Brain microvascular endothelial cell (primary cell): ENCODE data around the gene TMEM41B.
"Not testable (repeated sequence)": the region's sequence is repeated elsewhere in the genome, so short reads cannot be mapped to it uniquely, and the experiment has no call there.

Source experiments
- DNase-seq: peaks from one replicate; pipeline ENCODE4 v3.0.0-alpha.2; 2020
- H3K27ac ChIP-seq: fragments of 250-450 bp; sonication (Bioruptor Pico); 2 replicates; pipeline ENCODE4 v1.5.1; 2020; ENCODE audit warnings: mild to moderate bottlenecking, moderate library complexity
- H3K27me3 ChIP-seq: fragments of 250-450 bp; sonication (Bioruptor Pico); replicated peaks from 2 replicates; pipeline ENCODE4 v1.5.1; 2020; ENCODE audit warnings: mild to moderate bottlenecking
- H3K36me3 ChIP-seq: fragments of 250-450 bp; sonication (Bioruptor Pico); replicated peaks from 2 replicates; pipeline ENCODE4 v1.5.1; 2020; ENCODE audit warnings: mild to moderate bottlenecking
- H3K4me3 ChIP-seq: 2 replicates; pipeline ENCODE4 v1.5.1; 2011; ENCODE audit warnings: low read depth, mild to moderate bottlenecking, control low read depth, low read length, moderate library complexity
- CTCF ChIP-seq: IDR thresholded peaks from 2 replicates; pipeline ENCODE4 v1.5.1; 2011; ENCODE audit warnings: low read depth, mild to moderate bottlenecking, moderate library complexity, low read length, control low read depth, inconsistent platforms; ENCODE audit errors: missing control alignments
- in situ Hi-C: cut with HindIII; loops from 2 replicates; pipeline ENCODE4 v1.10.0; 2017; ENCODE audit warnings: low sequenced_read_pairs, low pct_ligation_motif_present

TMEM41B gene

DNA sequence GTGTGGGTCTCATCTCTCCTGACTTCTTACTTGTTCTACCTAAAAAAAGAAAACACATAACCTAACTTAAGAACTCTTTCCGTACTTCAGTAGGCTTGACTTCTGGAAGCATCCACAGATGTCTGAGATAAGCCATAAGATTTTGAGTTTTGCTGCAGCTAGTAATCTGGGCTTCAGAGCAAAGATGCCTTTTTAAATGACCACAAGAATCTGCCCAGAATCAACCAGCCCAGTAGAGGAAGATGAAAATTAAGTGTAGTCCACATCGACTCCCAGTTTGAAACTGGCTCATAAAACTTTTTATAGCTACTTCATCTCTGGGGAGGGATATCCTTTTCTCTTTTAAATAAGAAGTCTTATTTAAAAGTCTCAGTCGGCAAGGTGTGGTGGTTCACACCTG lies 60.0 kb downstream of the TMEM41B start:
- H3K4me3 ChIP-seq: no peak overlapping the region
- no peak overlapping the region for H3K27ac ChIP-seq
- no peaks in the 10 kb centered on the region for H3K36me3 ChIP-seq
- no peak for TF ChIP-seq CTCF
- in situ Hi-C loops: no loop called here
- H3K27me3 ChIP-seq: no peaks in the 10 kb centered on the region
- no peak for DNase-seq

DNA sequence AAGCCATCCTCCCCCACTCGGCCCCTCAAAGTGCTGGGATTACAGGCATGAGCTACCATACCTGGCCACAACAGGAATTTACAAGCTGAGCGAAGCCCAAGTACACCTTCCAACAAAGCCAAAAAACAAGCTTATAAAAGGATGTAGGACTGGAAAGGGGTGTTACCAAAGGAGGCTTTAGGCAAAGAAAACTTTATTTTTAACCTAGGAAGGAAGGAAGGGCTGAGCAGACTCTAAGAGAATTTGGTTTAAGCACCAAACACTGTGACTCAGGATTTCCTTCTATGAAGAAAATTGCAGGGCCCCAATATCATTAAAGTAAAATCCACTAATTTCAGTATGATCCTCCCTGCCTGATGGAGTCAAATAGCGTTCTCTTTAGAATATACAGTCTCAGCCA lies 61.3 kb downstream of the TMEM41B start:
- Histone ChIP-seq H3K36me3 (no peaks in the 10 kb centered on the region), H3K27ac (no peak overlapping the region), H3K4me3 (no peak overlapping the region), H3K27me3 (no peaks in the 10 kb centered on the region)
- TF ChIP-seq CTCF: no peak
- in situ Hi-C loops: no loop called here
- DNase-seq: no peak

DNA sequence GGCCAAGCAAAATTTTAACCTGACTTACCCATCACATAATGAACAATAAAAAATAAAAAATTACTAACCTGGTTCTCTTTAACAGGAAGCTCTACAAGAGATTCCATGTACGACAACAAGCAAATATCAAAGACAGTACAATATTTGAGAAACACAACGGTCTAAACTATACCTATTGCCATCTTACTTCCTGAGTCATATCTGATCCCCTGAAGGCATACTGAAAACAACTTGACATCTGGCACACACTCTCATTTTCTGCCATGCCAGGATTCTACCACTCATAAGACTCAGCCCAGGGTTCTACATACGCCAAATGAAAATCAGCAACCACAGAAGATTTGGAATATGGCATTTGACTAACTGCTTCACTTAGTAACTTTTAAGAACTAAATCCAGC lies 63.1 kb downstream of the TMEM41B start:
- in situ Hi-C loops: no loop called here
- H3K27ac ChIP-seq: no peak overlapping the region
- TF ChIP-seq CTCF: no peak
- H3K27me3 ChIP-seq: no peaks in the 10 kb centered on the region
- no peak for DNase-seq
- H3K4me3 ChIP-seq: no peak overlapping the region
- H3K36me3 ChIP-seq: no peaks in the 10 kb centered on the region

- H3K4me3 ChIP-seq: no peak overlapping the region
- H3K27me3 ChIP-seq: no peaks in the 10 kb centered on the region
- no peak for DNase-seq
- no peak overlapping the region for H3K27ac ChIP-seq
- TF ChIP-seq CTCF: no peak
- no peaks in the 10 kb centered on the region for H3K36me3 ChIP-seq
- in situ Hi-C loops: no loop called here
Observed at GRCh38 chr11:9250139-9250582, 64.2 kb downstream of the TMEM41B start.

GRCh38 chr11:9249252-9249651 lies 65.1 kb downstream of the TMEM41B start:
- TF ChIP-seq CTCF: no peak
- Histone ChIP-seq H3K4me3 (no peak overlapping the region), H3K27ac (no peak overlapping the region), H3K36me3 (no peaks in the 10 kb centered on the region), H3K27me3 (no peaks in the 10 kb centered on the region)
- DNase-seq: no peak
- in situ Hi-C loops: no loop called here

- Histone ChIP-seq H3K27me3 (no peaks in the 10 kb centered on the region), H3K36me3 (no peaks in the 10 kb centered on the region), H3K4me3 (no peak overlapping the region), H3K27ac (no peak overlapping the region)
- DNase-seq: no peak
- TF ChIP-seq CTCF: no peak
- in situ Hi-C loops: no loop called here
Observed at GRCh38 chr11:9247863-9248262, 66.5 kb downstream of the TMEM41B start.

DNA sequence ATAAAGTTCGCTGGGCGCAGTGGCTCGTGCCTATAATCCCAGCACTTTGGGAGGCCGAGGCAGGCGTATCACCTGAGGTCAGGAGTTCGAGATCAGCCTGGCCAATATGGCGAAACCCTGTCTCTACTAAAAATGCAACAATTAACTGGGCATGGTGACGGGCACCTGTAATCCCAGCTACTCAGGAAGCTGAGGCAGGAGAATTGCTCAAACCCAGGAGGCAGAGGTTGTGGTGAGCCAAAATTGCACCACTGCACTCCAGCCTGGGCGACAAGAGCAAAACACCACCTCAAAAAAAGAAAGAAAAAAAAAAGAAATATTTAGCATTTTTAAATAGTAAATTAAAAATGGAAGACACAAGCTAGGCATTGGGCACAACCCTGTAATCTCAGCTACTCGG lies 78.2 kb downstream of the TMEM41B start:
- H3K4me3 ChIP-seq, H3K27me3 ChIP-seq, H3K27ac ChIP-seq, in situ Hi-C loops, DNase-seq, H3K36me3 ChIP-seq: not testable (repeated sequence)
